Spinal cord (tissue), 10 donors: ENCODE measurements around the gene TRIM59. TPM values are rescaled to one million over a fixed set of nuclear protein-coding genes. Genes with fewer than 3 reads are reported as not detected.
A peak's percentile ranks its signal among the peaks of the same experiment; 100 is the strongest.

ENCODE experiments used
- DNase-seq, 6 donors: peaks; one replicate each; pipeline versions ENCODE4 v3.0.0 to v3.0.0-alpha.2; 2013 to 2015; ENCODE audit warnings: low spot score in 6 of 6, low read depth in 4 of 6
- H3K27ac ChIP-seq: one replicate; pipeline ENCODE4 v1.5.1; 2013; ENCODE audit warnings: low read depth, low read length, control low read depth
- H3K27me3 ChIP-seq: one replicate; pipeline ENCODE4 v1.6.1; 2013; ENCODE audit warnings: low read length; ENCODE audit not compliant: control insufficient read depth, insufficient read depth
- H3K36me3 ChIP-seq: one replicate; pipeline ENCODE4 v1.6.1; 2013; ENCODE audit warnings: low read length; ENCODE audit not compliant: control insufficient read depth, insufficient read depth
- H3K4me1 ChIP-seq: one replicate; pipeline ENCODE4 v1.6.1; 2013; ENCODE audit warnings: low read length; ENCODE audit not compliant: control insufficient read depth, insufficient read depth
- H3K4me3 ChIP-seq: one replicate; pipeline ENCODE4 v1.5.1; 2013; ENCODE audit warnings: low read depth, low read length, control low read depth
- H3K9me3 ChIP-seq: one replicate; pipeline ENCODE4 v1.6.1; 2013; ENCODE audit warnings: low read length; ENCODE audit not compliant: control insufficient read depth, insufficient read depth
- WGBS: methylation state at CpG from one replicate; pipeline ENCODE4 v1.1.5; 2013; ENCODE audit warnings: missing lambda C conversion rate; ENCODE audit not compliant: insufficient coverage; 5-methylcytosine and 5-hydroxymethylcytosine counted together
- polyA plus RNA-seq, 2 donors: library from polyadenylated mRNA; unstranded; fragments of 120-200 nt; gene quantifications; one replicate each; pipeline ENCODE4 v1.2.1, GENCODE V29; 2013; ENCODE audit not compliant: insufficient read length in 2 of 2
- total RNA-seq, 2 donors: library from RNA; depleted of rRNA in 1 of 2; stranded (reverse); fragments of 120-200 nt in 1 of 2; fragments of >200 nt in 1 of 2; gene quantifications; one replicate each; pipeline versions ENCODE4 v1.2.3 to v1.2.4, GENCODE V29; 2013 to 2014
- donor health status: healthy.

TRIM59 gene
- total and polyA plus RNA-seq, 4 donors, result 6.9 to 19.0 (median 7.7) TPM

DNA sequence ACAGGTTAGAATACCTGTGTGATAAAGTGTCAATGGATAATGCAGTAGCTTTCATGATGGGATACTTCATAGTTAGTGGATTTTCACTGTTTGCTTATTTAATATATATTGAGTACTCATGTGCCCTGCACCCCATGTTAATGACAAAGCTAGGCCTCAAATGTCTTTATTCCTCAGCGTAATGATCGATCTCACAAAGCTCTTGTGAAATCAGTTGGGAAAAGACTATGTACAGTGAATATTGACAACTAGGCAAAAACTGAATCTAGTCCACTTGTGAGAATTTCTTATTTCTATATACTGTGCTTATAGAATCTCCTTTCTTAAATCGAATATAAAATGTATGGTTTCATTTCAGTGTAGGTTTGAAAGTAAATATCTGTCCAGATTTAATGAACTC, 32.3 kb downstream of the TRIM59 start:
- Histone ChIP-seq H3K9me3 (no peaks in the 10 kb centered on the region), H3K27me3 (no peaks in the 10 kb centered on the region), H3K27ac (no peak overlapping the region), H3K4me3 (no peak overlapping the region), H3K4me1 (no peaks in the 10 kb centered on the region), H3K36me3 (peaks cover 10% of the 10 kb centered on the region)
- DNase-seq, result no peak
- no CpG with 5 or more reads among the region's 3 CpGs for WGBS

DNA sequence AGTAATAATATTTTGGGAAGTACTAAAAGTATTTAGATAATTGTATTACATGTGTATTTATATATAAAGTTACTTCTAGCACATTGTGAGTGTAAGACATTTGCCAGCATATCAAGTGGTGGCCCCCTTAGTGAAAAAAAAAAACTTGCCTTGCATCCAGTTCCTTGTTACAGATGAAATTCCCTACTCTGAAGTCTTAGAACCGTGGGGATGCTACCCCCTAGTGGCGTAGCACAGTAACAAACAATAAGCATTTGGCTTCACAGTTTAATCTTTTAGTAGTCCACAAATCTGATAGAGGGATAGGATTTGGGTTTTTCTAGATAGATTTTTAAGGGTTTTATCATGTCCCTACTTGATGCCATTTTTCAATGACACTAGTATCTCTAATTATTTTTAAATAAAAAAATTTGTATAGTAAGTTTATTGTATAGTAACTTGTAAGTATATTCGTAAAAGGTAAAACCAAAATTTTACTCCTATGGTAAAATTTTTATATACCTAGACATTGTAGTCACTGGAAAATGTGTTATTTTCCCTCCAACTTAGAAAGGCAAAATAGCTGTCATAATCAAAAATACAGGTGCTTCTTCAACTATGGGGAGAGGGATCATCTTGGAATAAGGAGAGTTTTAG, 35.9 kb downstream of the TRIM59 start:
- peaks cover 5% of the 10 kb centered on the region for H3K36me3 ChIP-seq
- no CpG with 5 or more reads among the region's 3 CpGs for WGBS
- no peak overlapping the region for H3K27ac ChIP-seq
- no peaks in the 10 kb centered on the region for H3K9me3 ChIP-seq
- DNase-seq, result peak in 5 of 6 donors; percentile 21 to 92 (median 60)
- no peaks in the 10 kb centered on the region for H3K4me1 ChIP-seq
- no peaks in the 10 kb centered on the region for H3K27me3 ChIP-seq
- H3K4me3 ChIP-seq, result no peak overlapping the region

DNA sequence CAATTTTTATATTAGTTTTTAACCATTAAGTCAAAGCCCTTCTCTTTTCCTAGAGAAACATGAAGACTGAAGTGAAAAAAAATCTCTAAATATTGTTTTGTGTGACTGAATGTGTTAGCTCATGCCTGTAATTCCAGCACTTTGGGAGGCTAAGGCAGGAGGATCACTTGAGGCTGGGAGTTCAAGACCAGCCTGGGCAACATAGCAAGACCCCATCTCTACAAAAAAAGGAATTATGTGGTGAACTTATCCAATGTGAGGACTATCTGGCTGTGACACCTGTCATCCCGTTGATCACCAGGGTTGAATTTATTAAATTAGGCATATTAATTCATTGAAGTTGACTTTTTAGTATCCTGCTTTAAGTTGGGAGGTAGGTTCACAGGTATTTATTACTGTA, 37.1 kb downstream of the TRIM59 start:
- H3K27me3 ChIP-seq, result no peaks in the 10 kb centered on the region
- no peak overlapping the region for H3K27ac ChIP-seq
- peaks cover 5% of the 10 kb centered on the region for H3K36me3 ChIP-seq
- H3K4me3 ChIP-seq, result no peak overlapping the region
- no CpG with 5 or more reads among the region's 1 CpG for WGBS
- no peaks in the 10 kb centered on the region for H3K9me3 ChIP-seq
- no peaks in the 10 kb centered on the region for H3K4me1 ChIP-seq
- no peak for DNase-seq

DNA sequence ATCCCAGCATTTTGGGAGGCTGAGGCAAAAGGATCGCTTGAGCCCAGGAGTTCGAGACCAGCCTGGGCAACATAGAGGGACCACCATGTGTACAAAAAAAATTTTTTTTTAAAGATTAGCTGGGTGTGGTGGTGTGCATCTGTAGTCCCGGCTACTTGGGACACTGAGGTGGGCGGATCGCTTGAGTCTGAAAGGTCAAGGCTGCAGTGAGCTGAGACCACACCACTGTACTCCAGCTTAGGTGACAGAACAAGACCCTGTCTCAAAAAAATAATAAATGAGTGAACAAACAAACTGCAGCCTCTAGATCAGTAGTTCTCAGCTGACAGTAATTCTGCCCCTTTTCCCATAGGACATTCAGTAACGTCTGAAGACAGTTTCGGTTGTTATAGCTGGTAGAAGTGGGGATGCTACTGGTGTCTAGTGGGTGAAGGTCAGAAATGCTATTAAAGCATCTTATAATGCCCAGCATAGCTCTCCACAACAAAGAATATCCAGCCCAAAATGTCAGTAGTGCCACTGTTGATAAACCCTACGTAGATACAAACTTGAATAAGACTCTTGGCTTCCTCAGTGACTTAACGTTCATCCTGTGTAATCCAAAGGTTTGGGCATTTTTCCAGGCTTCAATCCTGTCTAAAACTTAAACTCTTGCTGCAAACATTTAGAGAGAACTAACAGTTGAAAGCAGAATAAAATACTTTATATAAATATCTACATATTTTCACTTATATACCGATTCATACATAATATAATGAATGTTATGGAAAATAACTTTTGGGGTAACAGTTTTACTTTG, 39.6 kb downstream of the TRIM59 start:
- DNase-seq, result no peak
- Histone ChIP-seq H3K36me3 (peaks cover 4% of the 10 kb centered on the region), H3K27me3 (no peaks in the 10 kb centered on the region), H3K9me3 (no peaks in the 10 kb centered on the region), H3K4me3 (no peak overlapping the region), H3K4me1 (no peaks in the 10 kb centered on the region), H3K27ac (no peak overlapping the region)
- 97% methylated on average over 4 of the region's 10 CpGs for WGBS

DNA sequence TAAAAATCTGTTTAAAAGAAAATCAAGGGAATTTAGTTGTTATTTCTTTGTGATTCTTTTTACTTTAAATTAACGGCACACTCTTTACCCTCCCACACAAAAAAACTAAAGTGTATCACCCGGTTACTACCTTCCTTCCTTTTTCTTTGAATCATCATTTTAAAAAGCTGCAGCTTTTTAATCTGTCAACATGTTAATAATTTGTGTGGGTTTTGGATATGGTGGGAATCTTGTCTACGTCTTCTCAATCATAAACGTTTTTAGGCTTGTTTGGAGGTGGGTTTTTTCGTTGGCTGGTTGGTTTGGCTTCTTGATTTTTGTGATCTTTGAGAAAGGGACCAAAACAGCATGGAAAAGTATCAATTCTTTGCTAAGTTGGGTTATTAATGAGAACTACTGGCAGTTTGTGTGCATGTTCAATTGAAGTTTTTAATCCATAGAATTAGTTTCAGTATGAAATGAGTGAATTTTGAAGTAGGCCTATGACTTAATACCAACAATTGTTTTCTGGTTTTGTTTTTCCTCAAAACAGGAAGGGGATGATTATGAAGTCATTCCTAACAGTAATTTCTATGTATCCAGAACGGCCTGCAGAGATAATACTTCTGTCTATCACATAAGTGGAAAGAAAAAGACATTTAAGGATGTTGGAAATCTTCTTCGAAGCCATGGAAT, 45.7 kb downstream of the TRIM59 start:
- Histone ChIP-seq H3K27me3 (no peaks in the 10 kb centered on the region), H3K4me3 (no peak overlapping the region)

DNA sequence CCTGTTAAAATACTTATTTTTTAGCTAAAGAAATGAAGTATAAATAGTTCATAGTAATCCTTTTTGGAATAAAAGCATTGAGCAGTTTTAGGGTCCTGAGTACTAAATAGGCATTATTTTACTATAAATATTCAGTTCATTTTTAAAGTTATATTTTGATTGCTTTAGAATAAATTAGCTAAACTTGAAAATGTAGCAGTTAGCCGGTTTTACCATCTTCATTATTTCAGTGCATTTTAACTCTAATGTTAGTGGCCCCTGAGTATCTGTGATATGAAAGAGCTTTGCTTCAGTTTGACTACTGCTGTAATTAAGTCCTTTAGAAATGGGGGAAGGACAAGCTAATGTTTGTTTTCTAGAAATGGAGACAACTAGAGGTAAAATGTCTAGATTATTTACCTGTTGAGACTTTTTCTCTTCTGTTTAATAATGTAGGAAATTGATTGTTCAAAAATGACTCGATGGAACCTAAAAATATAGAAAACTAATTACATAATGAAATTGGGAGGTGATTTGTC, 46.5 kb downstream of the TRIM59 start:
- Histone ChIP-seq H3K27me3 (no peaks in the 10 kb centered on the region), H3K36me3 (no peaks in the 10 kb centered on the region), H3K4me3 (peak overlapping the region; percentile 81), H3K9me3 (no peaks in the 10 kb centered on the region), H3K4me1 (peaks cover 6% of the 10 kb centered on the region), H3K27ac (no peak overlapping the region)
- no CpG with 5 or more reads among the region's 2 CpGs for WGBS
- peak in 3 of 6 donors; percentile 10 to 14 (median 11) for DNase-seq

More for the DNA sequence above, 45.7 kb downstream of the TRIM59 start:
- Histone ChIP-seq H3K4me1 (peaks cover 6% of the 10 kb centered on the region), H3K36me3 (no peaks in the 10 kb centered on the region), H3K27ac (no peak overlapping the region), H3K9me3 (no peaks in the 10 kb centered on the region)
- DNase-seq, result no peak
- 57% methylated on average over 3 of the region's 7 CpGs for WGBS

DNA sequence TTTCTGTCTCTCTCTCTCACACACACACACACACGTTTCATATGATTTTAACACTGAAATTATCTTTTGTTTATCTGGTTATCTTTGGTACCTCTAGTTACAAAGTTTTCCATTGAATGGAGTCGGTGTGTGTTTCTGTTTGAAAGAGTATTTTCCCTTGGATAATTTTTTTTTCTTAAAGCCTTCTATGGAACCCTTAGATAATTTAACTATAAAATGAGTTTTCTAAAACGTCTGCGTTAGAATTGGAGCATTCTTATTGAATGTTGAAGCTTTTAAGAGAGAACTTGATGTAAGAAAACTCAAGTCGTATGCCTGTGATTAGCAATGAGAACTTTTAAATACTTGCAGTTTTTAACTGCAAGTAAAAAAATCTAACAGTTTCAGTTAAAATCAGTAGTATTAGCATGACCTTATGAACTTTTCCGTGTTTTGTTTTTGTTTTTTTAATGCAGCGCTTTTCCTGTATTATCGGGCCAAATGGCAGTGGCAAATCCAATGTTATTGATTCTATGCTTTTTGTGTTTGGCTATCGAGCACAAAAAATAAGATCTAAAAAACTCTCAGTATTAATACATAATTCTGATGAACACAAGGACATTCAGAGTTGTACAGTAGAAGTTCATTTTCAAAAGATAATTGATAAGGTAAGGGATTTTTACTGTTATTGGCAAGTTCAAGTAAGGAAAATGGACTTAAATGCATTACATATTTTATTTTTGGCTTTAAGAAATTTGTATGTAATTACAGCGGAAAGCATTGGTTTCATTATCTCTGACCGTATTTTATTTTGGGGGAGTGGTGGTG, 47.2 kb downstream of the TRIM59 start:
- Histone ChIP-seq H3K36me3 (no peaks in the 10 kb centered on the region), H3K4me1 (peaks cover 6% of the 10 kb centered on the region), H3K9me3 (no peaks in the 10 kb centered on the region), H3K27me3 (no peaks in the 10 kb centered on the region), H3K4me3 (peak overlapping the region; percentile 81), H3K27ac (no peak overlapping the region)
- WGBS, result no CpG with 5 or more reads among the region's 11 CpGs
- DNase-seq, result peak in 2 of 6 donors; percentile 6 to 11

DNA sequence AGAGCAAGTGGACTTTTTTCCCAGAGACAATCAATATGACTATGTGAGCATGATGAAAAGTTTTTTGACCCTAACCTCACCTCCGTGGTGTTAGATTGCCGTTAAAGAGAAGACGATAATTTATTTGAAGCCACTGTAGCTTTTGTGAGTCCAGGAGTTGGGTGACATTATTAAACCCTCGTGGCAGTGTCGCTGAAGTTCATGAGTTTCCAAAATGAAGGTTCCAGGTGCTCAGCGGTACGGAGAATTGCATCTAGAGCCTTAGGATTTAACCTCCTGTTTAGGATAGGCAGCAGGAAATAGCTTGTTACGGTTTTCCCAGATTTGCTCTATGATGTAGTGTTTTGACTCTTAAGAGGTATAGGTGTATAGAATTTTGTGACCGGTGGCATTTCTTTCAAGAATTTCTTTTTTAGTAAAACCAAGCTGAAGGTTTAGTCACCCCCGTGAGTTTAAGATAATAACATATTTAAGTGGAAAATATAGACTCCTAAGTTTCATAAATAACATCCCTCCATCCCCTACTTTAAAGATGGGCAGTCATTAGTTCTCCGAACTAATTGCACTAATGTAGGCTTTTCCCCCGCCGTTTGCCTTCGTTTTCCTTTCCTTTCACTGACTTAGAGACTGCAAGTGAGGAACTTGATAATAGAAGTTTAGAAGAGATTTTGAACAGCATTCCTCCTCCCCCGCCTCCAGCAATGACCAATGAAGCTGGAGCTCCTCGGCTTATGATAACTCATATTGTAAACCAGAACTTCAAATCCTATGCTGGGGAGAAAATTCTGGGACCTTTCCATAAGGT, 48.1 kb downstream of the TRIM59 start:
- WGBS, result 7% methylated on average over 7 of the region's 16 CpGs

More for the DNA sequence above, 48.1 kb downstream of the TRIM59 start:
- Histone ChIP-seq H3K27me3 (no peaks in the 10 kb centered on the region), H3K4me1 (peaks cover 6% of the 10 kb centered on the region), H3K27ac (peak overlapping the region; percentile 42), H3K4me3 (peak overlapping the region; percentile 81), H3K36me3 (no peaks in the 10 kb centered on the region), H3K9me3 (no peaks in the 10 kb centered on the region)
- peak in 3 of 6 donors; percentile 15 to 35 (median 29) for DNase-seq
